Right renal pelvis (tissue), 4 donors: ENCODE data around the gene ANO4. TPM values are rescaled to one million over a fixed set of nuclear protein-coding genes. Genes with fewer than 3 reads are reported as not detected.

Experiments used
- DNase-seq, 4 donors: peaks; one replicate each; pipeline ENCODE4 v3.0.0-alpha.2; 2013; ENCODE audit warnings: low read depth in 4 of 4, low spot score in 3 of 4, missing footprints in 1 of 4
- polyA plus RNA-seq, 4 donors: library from polyadenylated mRNA; unstranded; fragments of 120-200 nt; gene quantifications; one replicate each; pipeline ENCODE4 v1.2.1, GENCODE V29; 2013; ENCODE audit not compliant: insufficient read length in 4 of 4

The ANO4 gene
- polyA plus RNA-seq: 1 to 10 TPM in 1 of 4 donors, under 1 TPM in 3; 0.75 to 1.5 (median 0.94) TPM

- DNase-seq: no peak
These were observed at the start of gene ANO4 for GRCh38 chr12:100794441-100795173. TSS of gene ANO4 (plus strand) at chr12:100794776. CDS start at chr12:100901786, 107,010 bp downstream.

- DNase-seq: no peak
These were observed 49.1 kb upstream of the ANO4 start for GRCh38 chr12:100745378-100746071.

GRCh38 chr12:100752841-100753240 is 41.7 kb upstream of the ANO4 start:
- no peak for DNase-seq

- no peak for DNase-seq
These were observed 40.7 kb upstream of the ANO4 start for GRCh38 chr12:100753837-100754236.

GRCh38 chr12:100755186-100755585 is 39.4 kb upstream of the ANO4 start:
- DNase-seq: no peak

GRCh38 chr12:100758083-100758482 is 36.5 kb upstream of the ANO4 start:
- DNase-seq: no peak

GRCh38 chr12:100767371-100767770 is 27.2 kb upstream of the ANO4 start:
- DNase-seq: no peak

- no peak for DNase-seq
These were observed 26.6 kb upstream of the ANO4 start for GRCh38 chr12:100767950-100768349.

- no peak for DNase-seq
These were observed 15.5 kb upstream of the ANO4 start for GRCh38 chr12:100778967-100779590.

- no peak for DNase-seq
These were observed 5.4 kb upstream of the ANO4 start for GRCh38 chr12:100789146-100789545.

GRCh38 chr12:100789975-100790374 is 4.6 kb upstream of the ANO4 start:
- no peak for DNase-seq

GRCh38 chr12:100790552-100790951 is 4.0 kb upstream of the ANO4 start:
- DNase-seq: no peak

- DNase-seq: no peak
These were observed 1.4 kb upstream of the ANO4 start for GRCh38 chr12:100793182-100793581.

- DNase-seq: no peak
These were observed 711 bp downstream of the ANO4 start for GRCh38 chr12:100795174-100795799.

GRCh38 chr12:100795800-100796179 is 1.2 kb downstream of the ANO4 start:
- no peak for DNase-seq

GRCh38 chr12:100796621-100797020 is 2.0 kb downstream of the ANO4 start:
- DNase-seq: no peak

- DNase-seq: no peak
These were observed 2.7 kb downstream of the ANO4 start for GRCh38 chr12:100797246-100797645.

GRCh38 chr12:100797786-100798185 is 3.2 kb downstream of the ANO4 start:
- no peak for DNase-seq

GRCh38 chr12:100798286-100799160 is 3.9 kb downstream of the ANO4 start:
- no peak for DNase-seq

- DNase-seq: no peak
These were observed 5.2 kb downstream of the ANO4 start for GRCh38 chr12:100799770-100800169.
